A549 (cell line): ENCODE data around the gene HPCA. TPM values are rescaled to one million over a fixed set of nuclear protein-coding genes. Genes with fewer than 3 reads are reported as not detected.
A peak's percentile ranks its signal among the peaks of the same experiment; 100 is the strongest.

Experiments used
- ATAC-seq, 2 experiments: fragments of 200-7000 bp in 1 of 2; fragments of >200 bp in 1 of 2; cut with Nextera tagmentation in 1 of 2; cut with Tn5 transposase in 1 of 2; 3 replicates each; pipeline versions ENCODE4 v1.8.0 to v1.9.1; 2018 to 2020; ENCODE audit warnings: mild to moderate bottlenecking in 1 of 2, moderate library complexity in 1 of 2
- CTCF ChIA-PET: fragments of 300-600 bp; sonication (Branson Sonifier 250); formaldehyde crosslinking; extraction: SDS; loops from one replicate; lab custom pipeline; 2021; ENCODE audit warnings: antibody characterized with exemption, inconsistent platforms; lab: Yijun Ruan, JAX
- POLR2A ChIA-PET: fragments of 350-600 bp; formaldehyde crosslinking; extraction: SDS; loops from one replicate; lab custom pipeline; 2021; ENCODE audit warnings: antibody characterized with exemption, inconsistent platforms; lab: Yijun Ruan, JAX
- DNase-seq, 2 experiments: peaks; one replicate each; pipeline versions ENCODE4 v3.0.0 to v3.0.0-alpha.2; 2011 to 2016; ENCODE audit warnings: low read depth in 1 of 2, low spot score in 1 of 2
- FAIRE-seq: peaks from 2 replicates; lab custom pipeline; 2011; peaks lifted over from hg19 to GRCh38; lab: Jason Lieb, UNC
- H3K27ac ChIP-seq, 2 experiments: fragments of >200 bp; sonication (Bioruptor Twin); formaldehyde crosslinking; 3 replicates each; pipeline ENCODE4 v1.5.1; 2016 to 2017
- H3K4me1 ChIP-seq: fragments of >200 bp; sonication (Bioruptor Twin); formaldehyde crosslinking; 3 replicates; pipeline ENCODE4 v1.6.1; 2016
- H3K4me2 ChIP-seq: fragments of >200 bp; sonication (Bioruptor Twin); formaldehyde crosslinking; 3 replicates; pipeline ENCODE4 v1.6.1; 2016
- H3K4me3 ChIP-seq: fragments of >200 bp; sonication (Bioruptor Twin); formaldehyde crosslinking; 3 replicates; pipeline ENCODE4 v1.5.1; 2016
- H3K9me3 ChIP-seq: fragments of >200 bp; sonication (Bioruptor Twin); formaldehyde crosslinking; 3 replicates; pipeline ENCODE4 v1.6.1; 2016
- ATOH8 ChIP-seq: fragments of 250-450 bp; sonication (Bioruptor Pico); IDR thresholded peaks from 2 replicates; pipeline ENCODE4 v1.5.0; 2020; ENCODE audit warnings: low read depth, mild to moderate bottlenecking, moderate library complexity
- BCL3 ChIP-seq: fragments of >200 bp; sonication (Bioruptor Twin); formaldehyde crosslinking; IDR thresholded peaks from 3 replicates; pipeline ENCODE4 v1.6.1; 2016
- CBX2 ChIP-seq: fragments of 200-600 bp; sonication (generic); IDR thresholded peaks from 2 replicates; pipeline ENCODE4 v1.6.1; 2016; ENCODE audit warnings: low read depth, mild to moderate bottlenecking, borderline replicate concordance
- CTCF ChIP-seq: fragments of >200 bp; sonication (Bioruptor Twin); formaldehyde crosslinking; IDR thresholded peaks from 3 replicates; pipeline ENCODE4 v1.5.1; 2016
- E2F6 ChIP-seq: IDR thresholded peaks from 2 replicates; pipeline ENCODE4 v1.6.1; 2012; ENCODE audit warnings: low read depth, borderline replicate concordance
- EHMT2 ChIP-seq: fragments of 200-600 bp; sonication (generic); IDR thresholded peaks from 2 replicates; pipeline ENCODE4 v1.6.1; 2016; ENCODE audit warnings: antibody characterized with exemption, low read depth, mild to moderate bottlenecking, moderate library complexity
- FOSB ChIP-seq: fragments of 250-450 bp; sonication (Bioruptor Pico); IDR thresholded peaks from 2 replicates; pipeline ENCODE4 v1.5.0; 2020; ENCODE audit warnings: mild to moderate bottlenecking, moderate library complexity
- HEYL ChIP-seq: fragments of 250-450 bp; sonication (Bioruptor Pico); IDR thresholded peaks from 2 replicates; pipeline ENCODE4 v1.8.0; 2021; ENCODE audit warnings: mild to moderate bottlenecking, moderate library complexity
- HOXB13 ChIP-seq: fragments of 250-450 bp; sonication (Bioruptor Pico); IDR thresholded peaks from 2 replicates; pipeline ENCODE4 v1.5.0; 2020; ENCODE audit warnings: low read depth, mild to moderate bottlenecking, moderate library complexity
- JUN ChIP-seq, 2 experiments: fragments of >200 bp; sonication (Bioruptor Twin); formaldehyde crosslinking; IDR thresholded peaks; 2 replicates in 1 of 2; 3 replicates in 1 of 2; pipeline ENCODE4 v1.6.1; 2016 to 2017
- MAFK ChIP-seq: fragments of 450-650 bp; IDR thresholded peaks from 2 replicates; pipeline ENCODE4 v1.6.1; 2014; ENCODE audit not compliant: partially characterized antibody
- MAX ChIP-seq: IDR thresholded peaks from 2 replicates; pipeline ENCODE4 v1.6.1; 2012
- NR3C1 ChIP-seq: fragments of >200 bp; sonication (Bioruptor Twin); formaldehyde crosslinking; IDR thresholded peaks from 3 replicates; pipeline ENCODE4 v1.6.1; 2017
- POLR2A ChIP-seq: IDR thresholded peaks from 2 replicates; pipeline ENCODE4 v1.6.1; 2012; ENCODE audit warnings: mild to moderate bottlenecking, low read length
- POLR2AphosphoS2 ChIP-seq: conservative IDR thresholded peaks from 2 replicates; pipeline ENCODE4 v1.6.1; 2012; ENCODE audit warnings: low read length, improper control_type of control experiment, inconsistent platforms
- RARB ChIP-seq: fragments of 250-450 bp; sonication (Bioruptor Pico); IDR thresholded peaks from 2 replicates; pipeline ENCODE4 v1.8.0; 2021; ENCODE audit warnings: mild to moderate bottlenecking, moderate library complexity
- RCOR1 ChIP-seq: fragments of 150-350 bp; IDR thresholded peaks from 2 replicates; pipeline ENCODE4 v1.6.1; 2014; ENCODE audit warnings: antibody characterized with exemption, low read length, low read depth
- RFX5 ChIP-seq: fragments of 450-650 bp; IDR thresholded peaks from 2 replicates; pipeline ENCODE4 v1.7.1; 2014; ENCODE audit warnings: antibody characterized with exemption, mild to moderate bottlenecking, moderate library complexity
- SMC3 ChIP-seq: fragments of >200 bp; sonication (Bioruptor Twin); formaldehyde crosslinking; IDR thresholded peaks from 3 replicates; pipeline ENCODE4 v1.6.1; 2018; ENCODE audit warnings: inconsistent platforms
- USF2 ChIP-seq: fragments of 450-650 bp; IDR thresholded peaks from 2 replicates; pipeline ENCODE4 v1.6.1; 2014; ENCODE audit warnings: antibody characterized with exemption
- ZFP36 ChIP-seq: fragments of 450-650 bp; IDR thresholded peaks from 2 replicates; pipeline ENCODE4 v1.6.1; 2014; ENCODE audit warnings: borderline replicate concordance; ENCODE audit not compliant: partially characterized antibody
- WGBS: methylation state at CpG from one replicate; pipeline ENCODE4 v1.1.6; 2017; ENCODE audit errors: missing lambda C conversion rate; 5-methylcytosine and 5-hydroxymethylcytosine counted together
- polyA plus RNA-seq, 4 experiments: library from polyadenylated mRNA; depleted of rRNA in 3 of 4; stranded (reverse); fragments of >200 nt; fragmentation: RNase III in 1 of 4; extraction: RNeasy Plus Mini Kit Qiagen cat#74134 plus additional on column Dnase treatment in 1 of 4; gene quantifications; 2 replicates in 3 of 4; 3 replicates in 1 of 4; pipeline ENCODE4 v1.2.3, GENCODE V29; 2011 to 2017

Gene HPCA
- polyA plus RNA-seq, 2 of the 4 experiments (the other 2 are of a cell fraction): 0.21 to 0.34 TPM

GRCh38 chr1:32900956-32901822 lies 14.9 kb downstream of the HPCA start, which contains the start of gene TMEM54:
Gene TMEM54 (minus strand): TSS chr1:32901389. CDS start chr1:32901238, 151 bp downstream.
- peak; percentile 70 to 72 for ATAC-seq
- CTCF ChIA-PET: interaction anchor here (0.9 to 4.3 kb wide), 3 partner anchors 8 to 30 kb away, joined by 3 to 30 read pairs (median 11); partner anchors contain the start of gene HPCA
- peaks cover 14% of the 10 kb centered on the region; the same call in 2 of the 3 replicates for H3K4me1 ChIP-seq
- TF ChIP-seq POLR2AphosphoS2 (no peak), JUN (IDR thresholded peaks at IDR 0.05) (peak in 1 of 2 experiments; percentile 45; a peak in 1 of 5 replicates), SMC3 (0 out of 3 replicates have a peak, but pooled peaks have one; percentile 5), EHMT2 (no peak), POLR2A (peak; percentile 50), ATOH8 (CRISPR knock-in tag) (no peak), NR3C1 (no peak), E2F6 (0 out of 2 replicates have a peak, but pooled peaks have one; percentile 22), ZFP36 (peak; percentile 58), BCL3 (peak; percentile 64; the same call in 1 of the 3 replicates)
- TF ChIP-seq, all 56 proteins: peak for 6
- no peak for FAIRE-seq
- Histone ChIP-seq H3K4me3 (peak within 1 kb of the TSS; percentile 79), H3K27ac (peak within 1 kb of the TSS; percentile 80 to 97), H3K4me2 (peak within 1 kb of the TSS; percentile 75), H3K9me3 (no peaks in the 10 kb centered on the region)
- 0% methylated on average over 18 of the region's 92 CpGs for WGBS
- DNase-seq: no peak
- POLR2A ChIA-PET: no interaction called here

GRCh38 chr1:32901823-32902534 lies 15.7 kb downstream of the HPCA start:
- peak overlapping the region; percentile 80 to 97 for H3K27ac ChIP-seq
- no peaks in the 10 kb centered on the region for H3K9me3 ChIP-seq
- WGBS: 21% methylated on average over 17 of the region's 24 CpGs
- peak overlapping the region; percentile 79 for H3K4me3 ChIP-seq
- peaks cover 14% of the 10 kb centered on the region; the same call in 2 of the 3 replicates for H3K4me1 ChIP-seq
- POLR2A ChIA-PET: no interaction called here
- CTCF ChIA-PET: interaction anchor here (0.9 to 2.3 kb wide), 2 partner anchors 9 to 29 kb away, joined by 3 to 11 read pairs; no protein-coding TSS in a partner anchor
- no peak for TF ChIP-seq MAX
- TF ChIP-seq SMC3: no peak
- TF ChIP-seq POLR2AphosphoS2: no peak
- ATAC-seq: no peak
- FAIRE-seq: no peak
- peak overlapping the region; percentile 75 for H3K4me2 ChIP-seq
- DNase-seq: no peak

GRCh38 chr1:32902535-32902920 lies 16.2 kb downstream of the HPCA start:
- FAIRE-seq (no peak), DNase-seq (no peak), ATAC-seq (no peak)
- peaks cover 18% of the 10 kb centered on the region for H3K4me1 ChIP-seq
- TF ChIP-seq RCOR1: no peak
- no peak for TF ChIP-seq ATOH8 (CRISPR knock-in tag)
- no peak for TF ChIP-seq HOXB13 (CRISPR knock-in tag)
- no peak for TF ChIP-seq USF2
- no peak for TF ChIP-seq CTCF
- TF ChIP-seq HEYL (CRISPR knock-in tag): no peak
- no peak for TF ChIP-seq CBX2
- TF ChIP-seq JUN (IDR thresholded peaks at IDR 0.05): no peak
- no peak for TF ChIP-seq RFX5
- TF ChIP-seq MAFK: no peak
- no peak for TF ChIP-seq FOSB
- TF ChIP-seq RARB (CRISPR knock-in tag): no peak
- no peak for TF ChIP-seq POLR2AphosphoS2
- whole genome bisulfite sequencing: 100% methylated on average over 3 of the region's 6 CpGs
- H3K9me3 ChIP-seq: no peaks in the 10 kb centered on the region
- peak overlapping the region in 1 of 2 experiments; percentile 97; a peak in 2 of 6 replicates for H3K27ac ChIP-seq
- CTCF ChIA-PET: interaction anchor here (2.3 kb wide), 1 partner anchor 10 kb away, joined by 11 read pairs; no protein-coding TSS in a partner anchor
- no peak overlapping the region for H3K4me3 ChIP-seq
- peak overlapping the region; percentile 75; the same call in 2 of the 3 replicates for H3K4me2 ChIP-seq
- POLR2A ChIA-PET: no interaction called here
